ENCODE data around the gene CHI3L2. TPM values are rescaled to one million over a fixed set of nuclear protein-coding genes. Genes with fewer than 3 reads are reported as not detected.

The CHI3L2 gene
- total and polyA plus RNA-seq, 2 of the 4 experiments (the other 2 are of a cell fraction) = 0.18 to 0.19 TPM

DNA sequence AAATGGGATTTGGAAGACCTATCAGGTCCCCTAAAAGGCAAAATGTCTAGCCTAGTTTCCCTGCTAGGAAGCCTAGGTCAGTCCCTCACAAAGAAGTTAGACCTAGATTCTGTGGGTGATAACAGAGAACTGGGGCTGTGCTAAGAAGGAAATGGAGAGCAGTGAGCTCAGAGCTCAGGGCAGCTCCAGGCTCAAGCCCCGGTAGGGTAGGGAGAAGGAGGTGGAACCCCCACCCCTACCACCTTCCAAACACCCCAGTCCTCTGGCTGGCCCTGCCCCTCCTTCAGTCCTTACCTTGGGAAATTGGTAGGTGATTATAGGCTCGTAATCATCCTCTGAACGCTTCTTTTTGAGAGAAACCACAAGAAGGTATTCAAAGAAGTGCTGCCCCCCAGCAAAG, 28.2 kb upstream of the CHI3L2 start:
- Histone ChIP-seq H3K56ac (ENCODE audit: extremely low read depth, insufficient read depth, low read length) (no peak overlapping the region), H3K79me1 (ENCODE audit: low read depth in 1 of 2, low read length in 2 of 2) (no peaks in the 10 kb centered on the region), H3K27me3 (ENCODE audit: control insufficient read depth, insufficient read depth, low read length) (peaks cover 10% of the 10 kb centered on the region), H2AFZ (replicated peaks; ENCODE audit: low read length, poor library complexity) (no peak overlapping the region), H2BK20ac (ENCODE audit: low read depth, low read length) (no peak overlapping the region), H3K14ac (replicated peaks; ENCODE audit: low read depth, low read length) (no peak overlapping the region), H3K23ac (ENCODE audit: low read depth, low read length) (no peak overlapping the region), H3K9me1 (ENCODE audit: insufficient read depth, low read length) (peaks cover 3% of the 10 kb centered on the region), H4K91ac (ENCODE audit: insufficient read depth, low read depth, low read length) (no peak overlapping the region), H3K4me2 (ENCODE audit: low read depth, low read length) (no peak overlapping the region), H3K27ac (ENCODE audit: insufficient read depth, low read length) (no peak overlapping the region), H3K4ac (ENCODE audit: low read depth, low read length) (no peak overlapping the region), H2AK5ac (ENCODE audit: low read depth, low read length) (no peak overlapping the region), H4K8ac (ENCODE audit: low read depth in 2 of 2, low read length in 2 of 2) (no peak overlapping the region), H3K4me3 (ENCODE audit: insufficient read depth, low read depth, low read length) (no peak overlapping the region), H2BK120ac (ENCODE audit: low read depth, low read length) (no peak overlapping the region), H2BK15ac (ENCODE audit: low read depth, low read length) (no peak overlapping the region), H3K9me3 (ENCODE audit: control insufficient read depth, insufficient read depth, low read length) (no peaks in the 10 kb centered on the region), H3K18ac (ENCODE audit: low read depth, low read length) (no peak overlapping the region), H3K4me1 (ENCODE audit: control insufficient read depth, insufficient read depth, low read length) (peaks cover 16% of the 10 kb centered on the region), H4K5ac (ENCODE audit: low read depth, low read length) (no peak overlapping the region), H3K9ac (ENCODE audit: low read depth, low read length) (no peak overlapping the region), H2BK5ac (ENCODE audit: low read depth, low read length, poor library complexity, severe bottlenecking) (no peak overlapping the region), H4K20me1 (ENCODE audit: insufficient read depth, low read length) (no peaks in the 10 kb centered on the region), H2AK9ac (replicated peaks; ENCODE audit: low read depth, low read length, poor library complexity) (no peak overlapping the region), H3K36me3 (ENCODE audit: control insufficient read depth, insufficient read depth, low read length) (no peaks in the 10 kb centered on the region)
- DNase-seq (no peak), ATAC-seq (ENCODE audit: low read depth) (no peak)
- TF ChIP-seq RAD21 (IDR thresholded peaks at IDR 0.05; ENCODE audit: low read length) (no peak), NFE2L2 (IDR thresholded peaks at IDR 0.05; ENCODE audit: low read depth, low read length) (no peak), FOS (IDR thresholded peaks at IDR 0.05; ENCODE audit: low read depth, low read length) (no peak), POLR2A (IDR thresholded peaks at IDR 0.05; ENCODE audit: low read depth, low read length) (no peak), RCOR1 (IDR thresholded peaks at IDR 0.05; ENCODE audit: insufficient replicate concordance, low read length) (no peak), CHD1 (IDR thresholded peaks at IDR 0.05; ENCODE audit: low read depth, low read length) (no peak), MAFK (IDR thresholded peaks at IDR 0.05; ENCODE audit: low read depth, low read length) (no peak), BHLHE40 (IDR thresholded peaks at IDR 0.05; ENCODE audit: low read depth, low read length) (no peak), RFX5 (IDR thresholded peaks at IDR 0.05; ENCODE audit: low read depth, low read length) (no peak), MAZ (IDR thresholded peaks at IDR 0.05; ENCODE audit: borderline replicate concordance, low read depth, low read length) (no peak), SMC3 (IDR thresholded peaks at IDR 0.05; ENCODE audit: low read depth, low read length) (no peak), CEBPB (IDR thresholded peaks at IDR 0.05; ENCODE audit: low read depth, low read length) (no peak), MXI1 (IDR thresholded peaks at IDR 0.05; ENCODE audit: borderline replicate concordance, low read depth, low read length) (no peak)
- TF ChIP-seq, protein P1, sequence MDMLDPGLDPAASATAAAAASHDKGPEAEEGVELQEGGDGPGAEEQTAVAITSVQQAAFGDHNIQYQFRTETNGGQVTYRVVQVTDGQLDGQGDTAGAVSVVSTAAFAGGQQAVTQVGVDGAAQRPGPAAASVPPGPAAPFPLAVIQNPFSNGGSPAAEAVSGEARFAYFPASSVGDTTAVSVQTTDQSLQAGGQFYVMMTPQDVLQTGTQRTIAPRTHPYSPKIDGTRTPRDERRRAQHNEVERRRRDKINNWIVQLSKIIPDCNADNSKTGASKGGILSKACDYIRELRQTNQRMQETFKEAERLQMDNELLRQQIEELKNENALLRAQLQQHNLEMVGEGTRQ (IDR thresholded peaks at IDR 0.05; ENCODE audit: low read depth, low read length) = no peak
- TF ChIP-seq, protein P2, sequence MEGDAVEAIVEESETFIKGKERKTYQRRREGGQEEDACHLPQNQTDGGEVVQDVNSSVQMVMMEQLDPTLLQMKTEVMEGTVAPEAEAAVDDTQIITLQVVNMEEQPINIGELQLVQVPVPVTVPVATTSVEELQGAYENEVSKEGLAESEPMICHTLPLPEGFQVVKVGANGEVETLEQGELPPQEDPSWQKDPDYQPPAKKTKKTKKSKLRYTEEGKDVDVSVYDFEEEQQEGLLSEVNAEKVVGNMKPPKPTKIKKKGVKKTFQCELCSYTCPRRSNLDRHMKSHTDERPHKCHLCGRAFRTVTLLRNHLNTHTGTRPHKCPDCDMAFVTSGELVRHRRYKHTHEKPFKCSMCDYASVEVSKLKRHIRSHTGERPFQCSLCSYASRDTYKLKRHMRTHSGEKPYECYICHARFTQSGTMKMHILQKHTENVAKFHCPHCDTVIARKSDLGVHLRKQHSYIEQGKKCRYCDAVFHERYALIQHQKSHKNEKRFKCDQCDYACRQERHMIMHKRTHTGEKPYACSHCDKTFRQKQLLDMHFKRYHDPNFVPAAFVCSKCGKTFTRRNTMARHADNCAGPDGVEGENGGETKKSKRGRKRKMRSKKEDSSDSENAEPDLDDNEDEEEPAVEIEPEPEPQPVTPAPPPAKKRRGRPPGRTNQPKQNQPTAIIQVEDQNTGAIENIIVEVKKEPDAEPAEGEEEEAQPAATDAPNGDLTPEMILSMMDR (conservative IDR thresholded peaks at IDR 0.05; ENCODE audit: low read depth, low read length) = no peak
- ChIA-PET CTCF (no interaction called here), POLR2A (ENCODE audit: unreplicated experiment) (no interaction called here)
- no CpG with 5 or more reads among the region's 3 CpGs for WGBS, 2 experiments (ENCODE audit: extremely low coverage in 2 of 2, insufficient read length in 1 of 2)
- intact Hi-C loops (cut with micrococcal nuclease) (no loop called here), in situ Hi-C loops (cut with MboI; ENCODE audit: low sequenced_read_pairs) (no loop called here), dilution Hi-C loops (cut with HindIII; ENCODE audit: low sequenced_read_pairs, unreplicated experiment) (no loop called here)
- BruUV-seq (replicated peaks) = no TSS peak
